ENCODE results near the gene PHF12.
"Not testable (repeated sequence)": the region's sequence is repeated elsewhere in the genome, so short reads cannot be mapped to it uniquely, and the experiment has no call there.

PHF12 gene

GRCh38 chr17:28929787-28930186 is 21.5 kb downstream of the PHF12 start:
- DNase-seq (ENCODE audit: low read depth): no peak

GRCh38 chr17:28928061-28928460 is 23.3 kb downstream of the PHF12 start:
- no peak for DNase-seq (ENCODE audit: low read depth)

DNA sequence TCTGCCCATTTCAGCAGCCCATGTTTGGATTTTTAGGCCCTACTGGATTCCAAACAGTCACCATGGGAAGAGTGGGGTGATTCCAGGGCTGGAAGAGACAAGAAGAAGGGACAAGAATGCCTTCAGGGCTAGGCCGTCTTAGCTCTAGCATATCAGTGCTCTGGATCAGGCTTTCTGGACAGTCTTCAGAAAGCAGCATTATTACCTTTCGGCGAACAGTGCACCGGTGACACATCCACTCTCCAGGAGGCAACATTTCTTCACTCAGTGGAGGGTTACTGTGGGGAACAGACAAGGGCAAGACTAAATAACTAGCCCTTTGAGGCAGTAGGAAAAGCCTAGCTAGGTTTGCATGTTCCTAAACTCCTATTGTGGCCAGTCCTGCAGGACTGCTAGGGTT is 24.5 kb downstream of the PHF12 start:
- DNase-seq (ENCODE audit: low read depth): no peak

GRCh38 chr17:28926366-28926765 is 25.0 kb downstream of the PHF12 start:
- no peak for DNase-seq (ENCODE audit: low read depth)

- DNase-seq (ENCODE audit: low read depth): no peak
These were observed 25.4 kb downstream of the PHF12 start for GRCh38 chr17:28925912-28926365.

DNA sequence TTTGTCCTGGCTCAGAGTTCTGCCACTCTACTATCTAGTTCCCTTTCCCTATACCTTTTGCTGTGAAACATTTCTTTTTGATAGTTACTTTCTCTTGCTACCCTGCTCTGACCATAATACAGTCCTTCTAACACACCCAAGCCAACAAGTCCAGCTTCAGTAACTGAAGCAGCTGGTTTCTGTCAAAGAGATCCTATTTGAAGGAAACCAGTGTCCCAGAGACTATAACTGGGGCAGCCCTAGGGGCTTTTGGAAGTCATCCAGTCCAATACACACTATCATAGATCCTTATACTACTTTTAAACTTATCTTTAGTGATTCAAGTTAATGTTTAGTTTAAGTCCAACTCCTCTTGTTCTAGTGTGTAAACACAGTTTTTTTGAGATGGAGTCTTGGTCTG is 31.1 kb downstream of the PHF12 start:
- DNase-seq (ENCODE audit: low read depth): no peak

- DNase-seq (ENCODE audit: low read depth): no peak
These were observed 33.0 kb downstream of the PHF12 start for GRCh38 chr17:28918295-28918694.

- DNase-seq (ENCODE audit: low read depth): no peak
These were observed 33.9 kb downstream of the PHF12 start for GRCh38 chr17:28917465-28917864.

GRCh38 chr17:28917029-28917428 is 34.3 kb downstream of the PHF12 start:
- no peak for DNase-seq (ENCODE audit: low read depth)

DNA sequence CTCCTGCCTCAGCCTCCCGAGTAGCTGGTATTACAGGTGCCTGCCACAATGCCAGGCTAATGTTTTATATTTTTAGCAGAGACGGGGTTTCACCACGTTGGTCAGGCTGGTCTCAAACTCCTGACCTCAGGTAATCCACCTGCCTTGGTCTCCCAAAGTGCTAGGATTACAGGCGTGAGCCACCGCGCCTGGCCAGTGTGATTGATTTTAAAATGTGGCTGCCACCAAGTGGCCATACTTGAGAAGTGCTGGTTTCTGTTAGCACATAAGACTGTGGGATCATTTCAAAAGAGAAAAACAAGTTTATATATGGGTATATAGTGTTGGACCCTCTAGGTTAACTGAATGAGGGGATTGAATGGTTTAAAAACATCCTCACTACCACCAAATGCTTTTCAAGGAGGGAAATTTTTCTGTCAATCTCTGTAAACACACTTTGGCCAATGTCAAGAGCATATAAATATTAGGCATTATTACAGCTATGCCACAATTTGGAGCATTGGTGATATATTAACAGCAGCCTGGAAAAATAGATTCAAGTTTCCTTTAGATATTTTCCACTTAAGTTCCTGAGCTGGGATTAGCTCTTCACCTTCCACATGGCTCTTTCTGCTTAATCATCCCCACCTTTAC is 34.9 kb downstream of the PHF12 start:
- DNase-seq (ENCODE audit: low read depth): no peak

DNA sequence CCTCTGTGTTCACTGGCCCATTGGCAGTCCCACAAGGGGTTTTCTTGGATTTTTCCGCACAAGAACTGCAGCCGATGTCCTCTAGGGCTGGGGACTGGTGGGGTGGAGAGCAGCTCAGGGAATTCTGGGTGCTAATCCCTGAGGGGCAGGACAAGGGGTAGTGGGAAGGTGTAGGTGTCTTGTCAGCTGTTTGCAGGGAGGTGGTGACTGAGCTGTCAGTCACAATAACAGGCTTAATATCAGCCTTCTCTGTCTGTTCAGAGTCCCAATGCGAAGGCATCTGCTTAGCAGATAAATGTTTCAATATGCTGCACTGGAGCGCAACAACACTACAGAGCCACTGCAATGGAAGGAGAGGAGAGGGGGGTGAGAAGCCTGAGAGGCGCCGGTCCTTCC is 38.4 kb downstream of the PHF12 start:
- no peak for DNase-seq (ENCODE audit: low read depth)

DNA sequence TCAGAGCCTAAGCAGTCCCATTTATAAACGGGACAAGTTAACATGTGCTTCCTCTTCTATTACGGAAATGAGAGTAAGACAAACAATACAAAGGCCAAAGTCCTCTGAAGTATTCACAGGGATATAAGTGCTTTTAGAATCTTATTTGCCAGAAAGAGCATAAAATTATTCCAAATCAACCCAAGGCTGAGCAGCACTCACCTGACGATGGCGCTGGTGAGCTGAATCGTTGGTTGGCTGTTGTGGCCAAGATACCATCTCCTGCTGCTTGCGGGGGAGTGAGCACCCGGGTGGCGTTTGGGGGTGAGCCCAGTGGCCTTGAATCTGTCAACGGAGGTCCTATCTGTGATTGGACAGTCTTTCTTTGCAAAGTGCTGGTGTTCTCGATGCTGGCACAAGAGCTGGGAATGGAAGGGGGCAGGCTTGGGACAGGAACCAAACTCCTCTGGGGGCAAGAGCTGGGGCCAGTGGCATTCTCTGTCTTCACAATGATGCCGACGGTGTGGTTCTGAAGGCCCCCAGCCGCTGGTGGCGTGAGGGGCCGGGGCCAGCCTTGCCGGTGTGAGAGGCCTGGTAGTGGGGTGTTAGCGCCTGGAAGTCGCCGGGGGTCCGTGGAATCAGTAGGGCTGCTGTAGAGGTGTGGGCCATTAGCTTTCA is 38.9 kb downstream of the PHF12 start:
- no peak for DNase-seq (ENCODE audit: low read depth)

DNA sequence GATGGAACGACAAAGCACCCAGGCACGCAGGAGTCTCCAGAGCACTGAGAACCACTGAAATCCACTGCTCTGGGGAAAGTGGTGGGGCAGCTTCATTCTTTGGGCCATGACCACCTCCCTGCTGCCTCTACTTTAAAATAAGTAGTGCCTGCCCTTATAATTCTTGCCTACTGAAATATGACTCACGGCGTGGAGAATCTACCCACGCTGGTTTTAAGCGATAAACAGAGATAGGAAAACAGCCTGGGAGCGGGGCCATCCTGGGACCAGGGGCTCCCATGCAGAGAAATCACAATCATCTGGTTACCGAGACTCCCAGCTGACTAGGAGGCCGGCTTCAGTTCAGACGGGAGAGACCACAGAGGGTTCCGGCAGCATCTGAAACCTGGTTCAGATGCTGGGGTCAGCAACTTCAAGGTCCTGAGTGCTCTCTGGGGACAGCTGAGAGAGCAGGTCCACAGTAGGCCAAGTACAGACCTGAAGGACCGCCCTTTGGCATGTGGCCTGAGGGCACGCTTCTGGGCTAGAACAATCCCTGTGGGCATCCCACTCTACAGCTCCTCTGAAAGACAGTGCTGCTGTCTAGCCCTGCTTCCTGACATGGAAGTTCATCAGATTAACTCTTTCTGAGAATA is 39.8 kb downstream of the PHF12 start:
- no peak for DNase-seq (ENCODE audit: low read depth)

GRCh38 chr17:28910534-28910933 is 40.8 kb downstream of the PHF12 start:
- DNase-seq (ENCODE audit: low read depth): no peak

- DNase-seq (ENCODE audit: low read depth): no peak
These were observed 42.6 kb downstream of the PHF12 start for GRCh38 chr17:28908640-28909167.

DNA sequence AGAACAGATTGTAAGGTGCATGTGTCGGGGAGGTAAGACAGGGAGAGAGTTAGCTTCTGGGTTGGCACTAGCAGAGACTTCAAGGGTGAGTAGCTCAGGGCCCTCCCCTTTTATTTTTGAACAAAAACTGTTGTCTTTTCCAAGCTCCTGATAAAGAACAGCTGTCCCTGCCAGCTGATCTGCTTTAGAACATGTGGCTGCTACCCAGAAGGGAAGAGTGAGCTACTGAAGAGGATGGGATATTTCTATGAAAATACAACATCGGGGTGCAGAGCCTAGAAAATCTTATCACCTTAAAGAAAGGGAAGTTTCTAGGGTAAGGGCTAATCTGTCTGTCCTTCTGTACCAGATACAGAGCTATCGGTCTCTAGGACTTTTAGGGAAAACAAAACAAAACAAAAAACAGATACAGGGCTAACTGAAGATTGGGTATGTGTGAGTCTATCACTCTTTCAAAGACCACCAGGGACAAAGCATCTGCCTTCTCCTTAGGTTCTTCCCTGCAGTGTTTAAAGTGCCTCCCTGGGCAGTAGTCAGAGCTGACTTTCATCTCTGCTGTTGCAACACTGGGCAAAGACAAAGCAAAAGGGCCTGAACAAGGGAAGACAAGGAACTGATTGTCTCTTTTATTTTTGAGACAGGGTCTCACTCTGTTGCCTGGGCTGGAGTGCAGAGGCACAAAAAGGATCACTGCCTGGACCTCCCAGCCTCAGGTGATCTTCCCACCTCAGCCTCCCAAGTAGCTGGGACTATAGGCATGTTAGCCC is 43.4 kb downstream of the PHF12 start:
- no peak for DNase-seq (ENCODE audit: low read depth)

DNA sequence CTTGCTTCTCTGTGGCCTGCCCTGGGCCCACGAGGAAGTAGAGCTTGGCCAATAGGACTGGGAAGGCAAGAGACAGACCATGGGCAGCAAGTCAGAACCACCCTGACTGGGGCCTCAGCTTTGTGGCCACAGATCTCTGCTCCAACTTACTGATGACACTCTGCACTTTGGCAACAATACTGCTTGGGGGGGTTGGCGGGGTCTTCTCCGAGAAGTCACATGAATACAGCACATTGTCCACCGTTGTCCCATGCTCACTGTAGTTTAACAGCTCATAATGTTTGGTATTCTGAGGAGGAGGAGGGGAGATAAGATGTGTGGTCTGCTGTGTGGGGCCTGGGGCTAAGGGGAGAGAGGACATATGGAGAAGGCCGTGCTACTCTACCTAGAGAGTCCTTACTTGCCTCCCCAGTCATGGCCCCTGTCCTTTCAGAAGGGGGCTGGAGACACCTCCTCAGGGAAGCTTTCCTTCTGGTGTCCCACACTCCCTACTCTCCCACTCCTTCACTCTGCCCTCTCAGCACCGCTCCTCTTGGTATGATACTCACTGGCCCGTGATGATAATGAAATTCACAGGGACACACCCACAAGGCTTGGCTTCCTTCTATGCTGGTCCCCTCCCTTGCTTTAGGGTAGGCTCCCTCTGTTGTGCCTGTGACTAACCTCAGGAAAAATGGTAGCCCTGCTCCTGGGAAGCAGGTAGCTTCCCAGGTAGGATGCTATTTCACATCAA is 44.4 kb downstream of the PHF12 start:
- no peak for DNase-seq (ENCODE audit: low read depth)

- no peak for DNase-seq (ENCODE audit: low read depth)
These were observed 45.0 kb downstream of the PHF12 start for GRCh38 chr17:28906276-28906675.

GRCh38 chr17:28904800-28905199 is 46.5 kb downstream of the PHF12 start:
- DNase-seq (ENCODE audit: low read depth): no peak

DNA sequence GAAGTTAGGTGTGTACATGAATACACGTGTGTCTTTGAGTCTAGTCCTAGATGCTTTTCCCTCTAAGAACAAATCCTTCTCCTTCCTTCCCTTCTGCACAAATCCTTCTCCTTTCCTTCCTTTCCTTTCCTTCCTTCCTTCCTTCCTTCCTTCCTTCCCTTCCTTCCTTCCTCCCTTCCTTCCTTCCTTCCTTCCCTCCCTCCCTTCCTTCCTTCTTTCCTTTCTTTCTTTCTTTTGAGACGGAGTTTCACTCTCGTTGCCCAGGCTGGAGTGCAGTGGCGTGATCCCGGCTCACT is 47.8 kb downstream of the PHF12 start:
- not testable (repeated sequence) for DNase-seq (ENCODE audit: low read depth)

DNA sequence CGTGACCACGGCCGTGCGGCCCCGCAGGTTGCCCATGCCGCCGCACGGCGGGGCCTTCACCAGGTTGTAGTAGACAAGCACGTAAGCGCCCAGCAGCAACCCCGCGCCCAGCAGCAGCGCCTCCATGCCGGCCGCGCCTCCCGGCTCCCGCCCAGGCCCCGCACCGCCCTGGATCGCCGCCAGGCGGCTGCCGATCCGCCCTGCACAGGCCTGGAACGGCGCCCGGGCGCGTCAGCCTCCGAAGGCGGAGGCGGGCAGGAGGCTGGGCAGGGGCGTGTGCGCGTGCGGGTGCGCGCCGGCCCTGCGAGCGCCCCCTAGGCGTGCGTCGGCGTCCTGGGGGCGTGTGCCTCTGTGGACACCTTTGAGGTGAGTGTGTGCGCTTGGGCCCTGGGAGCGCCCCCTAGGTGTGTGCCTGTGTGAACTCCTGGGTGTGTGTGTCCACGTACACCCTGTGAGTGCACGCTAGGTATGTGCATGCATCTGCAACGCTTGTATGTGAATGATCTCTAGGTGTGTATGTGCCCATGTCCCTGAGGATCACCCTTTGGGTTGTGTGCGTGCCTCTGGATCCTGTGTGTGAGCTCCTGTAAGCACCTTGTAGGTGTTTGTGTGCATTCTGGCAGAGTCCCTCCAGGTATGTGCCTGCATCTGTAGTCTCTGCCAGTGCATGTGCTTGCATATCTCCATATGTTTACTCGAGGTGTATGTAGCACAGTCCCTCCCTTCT is 48.3 kb downstream of the PHF12 start, which contains the start of gene DHRS13:
DHRS13 (minus strand) TSS at position 261 of the 727 bp plus-strand sequence; CDS start at position 126, 135 bp downstream.
- DNase-seq (ENCODE audit: low read depth): peak; percentile 45
